ENCODE data around the gene ADGRV1. TPM values are rescaled to one million over a fixed set of nuclear protein-coding genes. Genes with fewer than 3 reads are reported as not detected.

ADGRV1 gene
- total RNA-seq, 2 donors from 2014 or later, result 1.4 TPM; not detected in 1

DNA sequence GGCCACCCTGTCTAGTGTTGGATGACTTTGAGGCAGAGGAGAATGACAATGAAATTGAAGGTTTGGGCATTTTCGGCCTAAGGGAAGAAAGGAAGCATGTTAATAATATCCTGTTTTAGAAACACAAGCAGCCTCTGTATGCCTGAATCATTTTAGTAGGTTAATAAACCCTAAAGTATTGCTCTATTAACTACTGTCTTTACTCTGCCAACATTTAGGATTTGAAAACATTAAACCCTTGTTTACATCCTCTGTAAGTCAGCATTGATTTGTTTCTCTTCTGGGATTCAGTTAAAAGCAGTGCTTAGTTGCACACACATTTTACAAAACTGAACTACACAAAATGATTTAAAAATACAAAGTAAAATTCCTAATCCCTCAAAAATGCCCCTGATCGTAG is 465.6 kb downstream of the ADGRV1 start:
- H3K4me1 ChIP-seq (ENCODE audit: control insufficient read depth in 1 of 2, low read depth in 2 of 2), result no peaks in the 10 kb centered on the region

DNA sequence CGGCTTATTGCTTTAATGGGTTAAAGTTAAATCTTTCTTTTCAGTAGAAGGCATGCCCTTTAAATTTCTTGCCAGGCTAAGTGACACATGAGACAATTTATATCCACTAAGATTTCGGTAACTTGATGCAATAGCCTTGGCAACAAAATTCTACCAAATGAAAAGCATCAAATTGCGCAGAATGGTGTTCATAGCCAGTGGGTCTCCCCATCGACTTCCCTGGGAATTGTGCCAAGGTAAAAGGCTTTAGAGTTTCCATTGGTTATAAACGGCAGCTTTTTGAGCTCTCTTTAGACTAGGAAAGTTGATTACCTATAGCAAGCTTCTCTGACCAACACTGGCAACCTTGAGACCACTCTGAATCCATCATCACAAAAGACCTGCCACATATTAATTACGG is 466.1 kb downstream of the ADGRV1 start:
- ATAC-seq (ENCODE audit: insufficient number of reproducible peaks, low FRiP score, low read depth) (no peak), DNase-seq (ENCODE audit: low spot score) (no peak)
- Histone ChIP-seq H3K4me1 (ENCODE audit: control insufficient read depth in 1 of 2, low read depth in 2 of 2) (no peaks in the 10 kb centered on the region), H3K27ac (no peak overlapping the region), H3K4me3 (no peak overlapping the region), H3K36me3 (no peaks in the 10 kb centered on the region), H3K9me3 (no peaks in the 10 kb centered on the region), H3K27me3 (replicated peaks; ENCODE audit: insufficient read depth) (no peaks in the 10 kb centered on the region)
- TF ChIP-seq, protein P1, sequence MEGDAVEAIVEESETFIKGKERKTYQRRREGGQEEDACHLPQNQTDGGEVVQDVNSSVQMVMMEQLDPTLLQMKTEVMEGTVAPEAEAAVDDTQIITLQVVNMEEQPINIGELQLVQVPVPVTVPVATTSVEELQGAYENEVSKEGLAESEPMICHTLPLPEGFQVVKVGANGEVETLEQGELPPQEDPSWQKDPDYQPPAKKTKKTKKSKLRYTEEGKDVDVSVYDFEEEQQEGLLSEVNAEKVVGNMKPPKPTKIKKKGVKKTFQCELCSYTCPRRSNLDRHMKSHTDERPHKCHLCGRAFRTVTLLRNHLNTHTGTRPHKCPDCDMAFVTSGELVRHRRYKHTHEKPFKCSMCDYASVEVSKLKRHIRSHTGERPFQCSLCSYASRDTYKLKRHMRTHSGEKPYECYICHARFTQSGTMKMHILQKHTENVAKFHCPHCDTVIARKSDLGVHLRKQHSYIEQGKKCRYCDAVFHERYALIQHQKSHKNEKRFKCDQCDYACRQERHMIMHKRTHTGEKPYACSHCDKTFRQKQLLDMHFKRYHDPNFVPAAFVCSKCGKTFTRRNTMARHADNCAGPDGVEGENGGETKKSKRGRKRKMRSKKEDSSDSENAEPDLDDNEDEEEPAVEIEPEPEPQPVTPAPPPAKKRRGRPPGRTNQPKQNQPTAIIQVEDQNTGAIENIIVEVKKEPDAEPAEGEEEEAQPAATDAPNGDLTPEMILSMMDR (IDR thresholded peaks at IDR 0.05), result no peak

More for the DNA sequence above, 465.6 kb downstream of the ADGRV1 start:
- Histone ChIP-seq H3K36me3 (no peaks in the 10 kb centered on the region), H3K27me3 (replicated peaks; ENCODE audit: insufficient read depth) (no peaks in the 10 kb centered on the region), H3K4me3 (no peak overlapping the region), H3K9me3 (no peaks in the 10 kb centered on the region), H3K27ac (no peak overlapping the region)
- TF ChIP-seq, protein P1 (IDR thresholded peaks at IDR 0.05), result no peak
- no peak for ATAC-seq (ENCODE audit: insufficient number of reproducible peaks, low FRiP score, low read depth)
- DNase-seq (ENCODE audit: low spot score), result no peak

DNA sequence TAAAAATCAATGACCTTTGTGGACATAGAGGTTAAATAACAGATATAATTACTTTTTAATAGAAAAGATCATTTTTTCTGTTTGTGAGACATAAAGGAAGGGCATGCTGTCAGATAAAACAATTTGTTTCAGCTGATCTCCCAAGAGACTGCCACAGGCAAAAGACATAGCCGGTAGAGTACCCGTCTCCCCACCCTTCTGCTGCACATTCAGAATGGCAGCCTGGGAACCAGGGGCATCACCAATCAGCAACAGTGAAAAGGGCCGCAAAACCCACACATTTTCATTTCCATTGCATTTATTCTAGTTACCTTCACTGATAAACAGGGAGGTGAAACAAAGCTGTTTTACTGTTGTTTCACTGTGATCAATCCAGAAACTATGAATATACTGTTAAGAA is 466.9 kb downstream of the ADGRV1 start:
- ATAC-seq (ENCODE audit: insufficient number of reproducible peaks, low FRiP score, low read depth) (no peak), DNase-seq (ENCODE audit: low spot score) (no peak)
- Histone ChIP-seq H3K4me3 (no peak overlapping the region), H3K27me3 (replicated peaks; ENCODE audit: insufficient read depth) (no peaks in the 10 kb centered on the region), H3K36me3 (no peaks in the 10 kb centered on the region), H3K4me1 (ENCODE audit: control insufficient read depth in 1 of 2, low read depth in 2 of 2) (no peaks in the 10 kb centered on the region), H3K27ac (no peak overlapping the region), H3K9me3 (no peaks in the 10 kb centered on the region)
- TF ChIP-seq, protein P1 (IDR thresholded peaks at IDR 0.05), result no peak

DNA sequence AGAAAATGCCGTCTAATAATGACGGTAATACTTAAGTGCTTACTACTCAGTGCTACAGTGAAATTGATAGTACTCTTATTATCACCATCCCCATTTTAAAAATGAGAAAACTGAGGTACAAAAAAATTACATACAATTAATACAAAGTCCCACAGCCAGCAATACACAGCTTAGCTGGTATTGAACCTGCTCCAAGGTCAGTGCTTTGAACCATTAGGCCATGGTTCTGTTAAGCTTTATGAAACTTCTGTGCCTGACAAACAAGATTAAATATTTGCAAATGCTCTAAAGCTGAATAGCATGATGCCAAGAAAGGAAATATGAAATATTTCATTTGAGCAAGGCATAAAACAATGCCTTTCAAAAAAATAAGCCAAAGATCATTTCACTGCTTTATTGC is 467.4 kb downstream of the ADGRV1 start:
- DNase-seq (ENCODE audit: low spot score), result no peak
- Histone ChIP-seq H3K27ac (no peak overlapping the region), H3K4me1 (ENCODE audit: control insufficient read depth in 1 of 2, low read depth in 2 of 2) (no peaks in the 10 kb centered on the region)

DNA sequence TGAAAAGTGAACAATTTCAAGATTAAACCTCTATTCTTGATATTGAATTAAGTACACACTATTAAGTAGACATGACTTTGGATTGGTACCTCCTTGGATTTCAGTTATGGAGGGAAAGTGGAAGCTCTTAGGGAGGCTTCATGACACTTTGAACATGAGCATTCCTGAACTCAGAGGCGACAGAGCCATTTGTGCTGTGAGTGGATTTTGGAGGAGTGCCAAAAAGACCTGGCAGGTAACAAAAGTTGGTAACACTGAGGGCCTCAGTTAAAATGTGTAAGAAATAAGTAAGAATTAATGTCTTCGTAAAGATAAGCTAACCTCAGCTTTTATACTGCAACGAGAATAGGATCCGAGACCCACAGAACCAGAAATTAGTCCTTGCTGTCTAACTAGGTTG is 467.9 kb downstream of the ADGRV1 start:
- Histone ChIP-seq H3K27ac (no peak overlapping the region), H3K4me3 (no peak overlapping the region), H3K9me3 (no peaks in the 10 kb centered on the region), H3K36me3 (no peaks in the 10 kb centered on the region), H3K27me3 (replicated peaks; ENCODE audit: insufficient read depth) (no peaks in the 10 kb centered on the region), H3K4me1 (ENCODE audit: control insufficient read depth in 1 of 2, low read depth in 2 of 2) (no peaks in the 10 kb centered on the region)
- ATAC-seq (ENCODE audit: insufficient number of reproducible peaks, low FRiP score, low read depth) (no peak), DNase-seq (ENCODE audit: low spot score) (no peak)
- TF ChIP-seq, protein P1 (IDR thresholded peaks at IDR 0.05), result no peak

More for the DNA sequence above, 467.4 kb downstream of the ADGRV1 start:
- no peak for ATAC-seq (ENCODE audit: insufficient number of reproducible peaks, low FRiP score, low read depth)
- no peak overlapping the region for H3K4me3 ChIP-seq
- H3K27me3 ChIP-seq (replicated peaks; ENCODE audit: insufficient read depth), result no peaks in the 10 kb centered on the region
- H3K36me3 ChIP-seq, result no peaks in the 10 kb centered on the region
- TF ChIP-seq, protein P1 (IDR thresholded peaks at IDR 0.05), result no peak
- no peaks in the 10 kb centered on the region for H3K9me3 ChIP-seq
